Fibroblast of pulmonary artery (primary cell): ENCODE measurements around the gene IKZF1.

Source experiments
- DNase-seq: peaks from one replicate; pipeline ENCODE4 v3.0.0-alpha.2; 2010; ENCODE audit warnings: low read depth
- H3K4me3 ChIP-seq: replicated peaks from 2 replicates; pipeline ENCODE4 v1.5.1; 2011; ENCODE audit warnings: low read depth, mild to moderate bottlenecking, control low read depth, low read length, moderate library complexity
- CTCF ChIP-seq: IDR thresholded peaks from 2 replicates; pipeline ENCODE4 v1.5.1; 2011; ENCODE audit warnings: mild to moderate bottlenecking, control low read depth, low read length, inconsistent platforms; ENCODE audit errors: missing control alignments

The IKZF1 gene

GRCh38 chr7:50302486-50303334 lies 1.8 kb upstream of the IKZF1 start:
- DNase-seq: no peak
- H3K4me3 ChIP-seq: no peak overlapping the region

GRCh38 chr7:50303335-50304128 lies 984 bp upstream of the IKZF1 start:
- no peak for DNase-seq
- H3K4me3 ChIP-seq: no peak overlapping the region
- TF ChIP-seq CTCF: no peak

More at GRCh38 chr7:50302486-50303334, 1.8 kb upstream of the IKZF1 start:
- TF ChIP-seq CTCF: no peak

DNA sequence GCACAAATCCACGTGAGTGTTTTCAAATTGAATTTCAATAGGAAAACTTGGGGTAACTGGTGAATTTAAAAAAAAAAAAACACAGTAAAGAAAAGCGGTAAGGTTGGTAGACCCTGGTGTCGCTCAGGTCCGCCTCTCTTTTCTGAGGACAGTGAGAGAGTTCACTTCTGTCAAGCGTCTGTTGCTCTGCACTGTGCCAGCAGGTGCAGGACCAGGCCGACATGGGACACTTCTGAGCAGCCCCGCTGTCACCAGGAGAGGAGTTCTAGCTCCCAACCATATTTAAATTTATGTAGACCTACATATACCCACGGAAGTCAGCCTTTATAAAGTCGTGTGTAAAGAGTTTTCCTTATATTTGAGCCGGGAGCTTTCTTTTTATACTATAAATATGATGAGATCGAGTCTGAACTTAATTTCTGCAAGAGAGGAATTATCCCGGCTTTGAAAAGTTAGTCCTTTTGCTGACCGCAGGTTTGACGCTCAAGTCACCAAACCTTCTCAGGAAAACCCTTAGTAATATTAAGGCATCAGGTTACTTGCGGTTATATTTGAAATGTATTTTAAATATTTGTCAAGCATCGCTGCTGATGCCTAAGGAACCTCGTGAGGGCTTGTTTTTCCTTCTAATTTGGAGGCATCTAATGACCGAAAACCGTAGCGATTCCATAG lies 531 bp downstream of the IKZF1 start:
- no peak for TF ChIP-seq CTCF
- H3K4me3 ChIP-seq: no peak overlapping the region
- DNase-seq: no peak

GRCh38 chr7:50305583-50306493 lies 1.3 kb downstream of the IKZF1 start:
- H3K4me3 ChIP-seq: no peak overlapping the region

GRCh38 chr7:50306494-50307367 lies 2.2 kb downstream of the IKZF1 start:
- no peak overlapping the region for H3K4me3 ChIP-seq
- no peak for DNase-seq
- no peak for TF ChIP-seq CTCF

More at GRCh38 chr7:50305583-50306493, 1.3 kb downstream of the IKZF1 start:
- DNase-seq: no peak
- no peak for TF ChIP-seq CTCF
